Activated CD8-positive, alpha-beta memory T cell treated with anti-CD3 and anti-CD28 coated beads, Interleukin-2, amount 50 U/mL, for 24 hours (primary cell): Measurements from ENCODE around the gene RERE.

ENCODE experiments used
- DNase-seq: peaks from one replicate; pipeline ENCODE4 v3.0.0-alpha.2; 2020; ENCODE audit errors: extremely low read depth

RERE gene

DNA sequence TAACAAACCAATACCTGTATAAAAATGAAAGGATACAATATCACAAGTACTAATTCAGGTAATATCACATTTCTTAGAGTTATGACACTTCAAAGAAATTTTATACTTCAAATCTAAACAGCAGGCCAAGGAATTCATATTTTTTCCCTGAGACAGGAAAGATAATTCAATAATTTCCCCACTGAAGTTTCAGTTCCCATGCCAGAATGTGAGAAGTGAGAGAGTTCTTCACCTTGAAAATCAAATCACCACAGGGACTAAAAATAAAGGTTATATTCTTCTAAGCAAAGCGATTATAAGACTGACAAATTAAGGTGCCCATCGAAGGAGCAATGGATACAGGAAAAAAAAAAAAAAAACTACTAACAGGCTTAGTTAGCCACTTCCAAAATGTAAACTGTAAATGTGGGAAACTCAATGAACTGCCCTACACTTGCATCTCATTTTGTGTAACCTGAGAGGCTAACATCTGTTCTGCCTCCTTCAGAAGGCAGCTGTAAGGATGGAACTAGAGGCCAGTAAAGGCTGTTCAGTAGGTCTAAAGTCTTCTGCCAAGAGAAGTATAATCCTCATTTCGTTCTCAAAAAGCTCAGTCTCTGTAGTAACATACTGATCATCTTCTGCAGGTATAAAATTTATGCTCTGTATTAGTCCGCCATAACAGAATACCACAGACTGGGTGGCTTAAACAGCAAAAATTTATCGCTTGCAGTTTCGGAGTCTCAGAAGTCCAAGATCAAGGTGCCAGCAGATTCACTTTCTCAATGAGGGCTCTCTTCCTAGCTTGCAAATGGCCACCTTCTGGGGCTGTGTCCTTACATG lies 127.8 kb downstream of the RERE start:
- no peak for DNase-seq

DNA sequence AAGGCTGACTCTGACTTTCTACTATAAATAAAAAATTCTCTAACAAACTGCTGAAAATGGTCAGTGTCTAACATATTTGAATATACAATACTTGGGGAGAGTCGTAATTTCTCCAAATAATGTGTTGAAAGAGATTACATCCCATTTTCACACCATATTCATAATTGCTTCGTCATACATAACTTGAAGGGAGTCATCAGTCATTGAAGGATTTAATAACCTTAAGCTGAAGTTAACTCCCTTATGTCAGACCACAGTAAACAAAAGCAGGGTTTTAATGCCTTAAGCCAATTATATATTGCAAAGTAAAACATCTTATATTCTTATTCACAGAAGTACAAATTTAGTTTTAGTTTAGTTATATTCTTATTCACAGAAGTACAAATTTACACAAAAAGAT lies 129.9 kb downstream of the RERE start:
- DNase-seq, result no peak

DNA sequence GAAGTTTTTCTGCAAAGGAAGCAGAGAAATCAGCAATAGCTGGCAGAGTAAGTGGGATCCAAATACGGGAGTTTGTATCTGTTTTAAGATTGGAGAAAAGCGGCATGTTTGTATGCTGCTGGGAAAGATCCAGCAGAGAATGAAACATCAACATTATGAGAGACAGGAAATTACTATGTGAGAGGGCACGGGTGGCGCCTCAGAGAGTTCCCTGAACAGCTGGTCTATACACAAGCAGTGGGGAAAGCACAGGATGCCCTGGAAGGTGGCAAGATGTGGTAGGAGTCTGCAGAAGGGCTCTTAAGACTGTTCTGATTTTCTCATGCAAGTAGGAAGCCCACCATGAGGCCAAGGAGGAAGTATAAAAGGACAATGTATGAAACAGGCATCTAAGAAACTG lies 130.4 kb downstream of the RERE start:
- DNase-seq, result no peak

DNA sequence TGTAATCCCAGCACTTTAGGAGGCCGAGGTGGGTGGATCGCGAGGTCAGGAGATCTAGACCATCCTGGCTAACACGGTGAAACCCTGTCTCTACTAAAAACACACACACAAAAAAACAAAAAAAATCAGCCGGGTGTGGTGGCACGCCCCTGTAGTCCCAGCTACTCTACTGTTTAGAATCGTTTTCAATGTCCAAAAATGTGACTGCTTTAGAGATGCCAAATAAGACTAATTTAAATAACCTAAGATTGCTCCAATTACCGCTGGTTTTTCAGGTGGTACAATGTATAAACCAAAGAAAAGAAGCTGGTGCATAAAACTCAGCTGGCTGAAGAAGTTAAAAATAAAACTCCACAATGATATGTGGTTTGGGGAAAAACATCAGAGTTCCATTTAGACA lies 132.0 kb downstream of the RERE start:
- DNase-seq, result no peak

DNA sequence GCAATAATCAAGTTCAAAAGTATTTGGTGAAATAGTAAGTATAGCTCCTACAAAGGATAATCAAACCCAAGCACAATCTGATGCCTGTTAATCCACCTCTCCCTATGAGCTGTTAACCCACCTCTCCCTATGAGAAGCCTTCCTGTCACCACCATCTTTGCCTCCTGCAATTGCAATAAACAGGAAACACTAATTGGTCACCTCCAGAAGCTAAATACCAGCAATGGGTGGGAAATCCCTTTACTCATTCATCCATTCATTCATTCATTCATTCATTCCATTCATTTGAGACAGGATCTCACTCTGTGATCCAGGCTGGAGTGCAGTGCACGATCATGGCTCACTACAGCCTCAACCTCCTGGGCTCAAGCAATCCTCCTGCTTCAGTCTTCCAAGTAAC lies 132.8 kb downstream of the RERE start:
- DNase-seq, result no peak

DNA sequence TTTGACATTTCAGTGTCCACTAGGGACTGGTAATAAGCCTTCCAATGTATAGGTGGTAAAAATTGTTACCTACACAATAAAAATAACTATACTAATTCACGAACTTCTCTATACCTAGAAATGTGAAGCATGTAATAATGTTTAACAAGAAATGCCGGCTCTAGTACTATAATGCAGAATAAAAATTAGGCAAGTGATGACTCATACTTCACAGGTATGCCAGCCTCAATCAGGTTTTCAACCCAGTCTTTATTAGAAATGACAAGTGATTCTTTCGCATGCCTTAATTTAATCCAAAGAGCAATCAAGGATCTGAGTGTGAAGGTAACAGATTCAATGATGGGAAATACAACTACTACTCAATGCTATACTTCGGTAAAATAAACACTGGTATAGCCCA lies 134.9 kb downstream of the RERE start:
- no peak for DNase-seq

DNA sequence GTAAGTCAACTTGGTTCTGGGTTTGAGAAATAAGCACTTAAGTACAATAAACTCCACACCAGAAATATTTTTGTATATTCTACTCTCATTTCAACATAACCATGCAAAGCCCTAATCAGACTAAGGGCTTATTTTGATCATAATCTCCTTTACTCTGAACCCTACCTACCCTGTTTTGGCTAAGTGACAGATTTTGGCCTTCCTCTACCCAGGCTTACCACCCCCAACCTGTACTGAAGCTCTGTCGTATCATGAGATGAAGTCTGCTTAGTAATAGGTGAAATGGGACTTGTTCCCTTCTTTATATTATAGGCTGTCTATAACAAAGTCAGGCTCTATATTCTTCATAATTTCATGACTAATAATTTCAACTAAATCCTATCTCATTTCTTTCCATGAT lies 135.5 kb downstream of the RERE start:
- no peak for DNase-seq

DNA sequence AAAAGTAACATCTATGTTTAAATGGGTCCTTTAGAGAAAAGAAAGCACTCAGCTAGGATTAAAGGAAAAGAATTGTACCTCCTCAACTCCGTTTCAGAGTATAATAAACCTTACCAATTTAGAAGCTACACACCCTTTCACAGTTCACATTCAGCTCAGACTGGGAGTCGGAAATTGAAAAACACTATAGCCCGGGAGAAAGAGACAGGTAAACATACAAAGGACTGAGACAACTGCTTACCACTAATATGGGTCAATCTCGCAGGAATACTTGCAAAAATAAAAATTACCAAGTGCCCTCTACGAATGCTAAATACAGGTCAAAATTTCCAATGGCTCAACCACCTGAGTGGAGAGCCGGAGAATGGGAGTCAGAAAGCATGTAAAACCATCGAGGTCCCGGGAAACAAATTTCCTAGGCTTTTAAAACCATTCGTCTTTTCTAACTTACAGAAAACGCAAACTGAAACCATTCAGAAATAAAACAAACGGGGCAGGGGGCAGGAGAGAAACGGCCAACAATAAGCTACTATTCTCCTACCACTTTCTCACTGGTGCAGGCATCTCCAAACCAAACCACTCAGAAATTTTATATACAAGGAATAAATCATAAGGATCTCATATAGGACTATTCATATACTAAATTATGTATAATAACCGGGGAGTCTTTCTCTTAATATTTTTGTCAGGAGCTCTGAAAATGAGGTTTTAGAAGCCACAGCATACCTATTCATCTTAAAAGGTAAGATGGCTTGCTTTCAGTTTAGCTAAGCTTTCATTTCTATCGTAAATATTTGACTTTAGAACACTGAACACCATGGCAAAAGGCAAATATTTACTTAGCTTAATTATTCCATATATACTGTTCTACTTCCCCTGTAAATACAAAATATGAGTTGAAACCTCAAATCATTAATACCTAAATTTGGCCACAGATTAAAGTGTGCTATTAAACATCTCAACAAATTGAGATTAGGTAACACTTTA lies 136.5 kb downstream of the RERE start:
- DNase-seq, result no peak

DNA sequence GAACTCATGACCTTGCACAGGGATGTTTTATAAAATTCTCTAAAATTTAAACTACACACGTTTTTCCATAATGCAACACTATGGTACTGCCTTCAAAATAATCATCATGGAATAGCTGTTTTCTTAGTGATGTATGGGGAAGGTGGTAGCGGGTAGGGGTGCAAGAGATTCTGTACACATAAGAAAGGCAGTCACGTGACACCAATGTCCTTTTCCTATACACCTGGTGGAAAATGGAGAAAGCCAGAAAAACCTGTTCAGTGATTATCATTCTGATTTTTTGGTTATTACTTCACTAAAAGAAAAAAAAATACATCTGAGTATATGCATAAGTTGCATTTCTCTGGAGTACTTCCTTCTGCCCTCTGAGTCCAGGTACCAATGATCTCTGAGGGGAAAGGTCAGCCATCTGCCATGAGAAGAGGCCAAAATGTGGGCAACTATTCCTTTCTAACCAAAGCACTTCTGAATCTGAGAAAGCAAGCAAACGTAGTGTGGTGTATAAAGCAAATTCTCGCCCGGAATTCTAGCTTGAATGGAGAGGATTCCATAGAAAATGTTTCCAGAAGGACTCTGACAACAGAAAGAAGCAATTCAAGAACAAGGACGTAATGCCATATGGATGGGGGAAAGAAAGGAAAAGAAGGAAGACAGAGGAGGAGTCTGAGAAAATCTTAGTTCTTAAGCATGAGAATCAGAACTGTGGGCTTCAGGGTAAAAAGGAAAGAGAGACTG lies 137.3 kb downstream of the RERE start:
- no peak for DNase-seq

DNA sequence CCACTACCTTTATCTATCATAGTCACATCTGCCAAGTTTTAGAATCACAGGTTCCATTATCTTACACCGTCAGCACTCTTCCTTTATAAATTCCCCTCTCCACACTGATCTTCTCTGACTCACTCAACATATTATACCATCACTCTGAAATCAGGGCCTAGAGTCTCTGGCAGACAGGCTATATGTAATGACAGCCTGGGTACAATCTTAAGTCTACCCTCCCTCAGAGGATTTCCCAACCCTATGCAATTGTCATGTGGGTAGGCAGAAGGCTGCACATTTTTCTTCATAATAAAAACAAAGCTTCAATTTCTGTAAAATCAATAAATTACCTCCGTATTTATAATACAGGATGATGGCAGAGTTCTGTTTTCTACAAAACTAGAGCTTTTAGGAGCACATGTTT lies 138.0 kb downstream of the RERE start:
- DNase-seq, result no peak

DNA sequence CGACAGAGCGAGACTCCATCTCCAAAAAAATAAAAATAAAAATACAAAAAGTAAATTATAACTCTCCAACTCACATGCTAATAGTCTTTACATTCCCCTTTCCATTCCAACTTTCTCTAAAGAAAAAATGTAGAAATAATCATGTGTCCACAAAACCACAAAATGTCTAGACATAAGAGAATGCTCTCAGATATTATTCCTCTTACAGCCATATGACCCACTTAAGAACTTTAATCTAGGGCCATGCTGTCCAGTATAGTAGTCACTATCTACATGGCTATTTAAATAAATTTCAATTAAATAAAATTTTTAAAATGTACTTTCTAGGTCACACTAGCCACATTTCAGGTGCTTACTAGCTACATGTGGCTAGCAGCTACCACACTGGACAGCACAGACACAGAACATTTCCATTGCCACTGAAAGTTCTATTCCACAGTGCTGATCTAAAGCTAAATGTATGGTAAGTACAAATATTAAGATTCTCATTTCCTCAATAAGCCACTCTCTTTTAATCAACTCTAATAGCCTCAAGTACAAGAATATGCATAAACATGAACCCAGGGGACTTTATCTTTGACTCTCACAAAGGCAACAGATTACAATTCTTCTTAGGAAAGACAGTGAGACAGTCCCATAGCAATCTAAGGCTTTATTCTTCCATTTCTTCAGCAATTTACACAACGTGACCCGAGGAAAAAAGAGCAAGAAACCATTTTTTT lies 138.6 kb downstream of the RERE start:
- DNase-seq, result no peak

DNA sequence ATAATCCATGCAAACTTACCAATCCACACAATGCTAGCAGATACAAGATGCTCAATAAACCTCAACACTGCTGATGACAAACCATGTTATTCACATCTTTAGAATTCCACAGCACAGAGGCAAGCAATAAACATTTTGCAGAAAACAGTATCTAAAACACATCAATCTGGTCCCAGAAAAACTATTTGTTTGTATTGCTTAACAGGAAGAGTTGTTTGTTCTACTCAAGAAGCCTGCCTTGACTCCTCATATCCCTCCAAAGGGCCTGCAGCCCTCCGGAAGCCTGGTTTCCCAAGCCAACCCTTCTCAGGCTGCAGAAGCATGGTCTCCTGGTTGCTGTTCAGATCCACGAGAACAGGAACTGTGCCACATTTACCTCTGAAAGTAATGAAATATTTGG lies 139.7 kb downstream of the RERE start:
- DNase-seq, result no peak

DNA sequence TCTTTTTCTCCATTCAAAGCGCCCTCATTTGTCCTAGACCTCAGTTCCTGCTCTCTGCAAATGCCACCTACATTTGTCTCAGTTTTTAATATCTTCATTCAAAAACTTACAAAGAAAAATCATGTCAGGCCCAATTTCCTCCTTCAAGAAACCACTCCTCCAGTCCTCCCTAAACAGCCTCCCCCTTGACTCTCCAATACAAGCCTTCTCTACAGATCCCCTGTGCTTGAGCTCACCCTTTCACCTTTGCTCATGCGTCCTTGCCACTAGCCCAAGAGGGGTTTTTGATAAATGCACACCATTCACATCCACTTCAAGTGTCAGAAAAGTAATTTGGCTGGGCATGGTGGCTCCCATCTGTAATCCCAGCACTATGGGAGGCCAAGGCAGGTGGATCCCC lies 140.6 kb downstream of the RERE start:
- no peak for DNase-seq

DNA sequence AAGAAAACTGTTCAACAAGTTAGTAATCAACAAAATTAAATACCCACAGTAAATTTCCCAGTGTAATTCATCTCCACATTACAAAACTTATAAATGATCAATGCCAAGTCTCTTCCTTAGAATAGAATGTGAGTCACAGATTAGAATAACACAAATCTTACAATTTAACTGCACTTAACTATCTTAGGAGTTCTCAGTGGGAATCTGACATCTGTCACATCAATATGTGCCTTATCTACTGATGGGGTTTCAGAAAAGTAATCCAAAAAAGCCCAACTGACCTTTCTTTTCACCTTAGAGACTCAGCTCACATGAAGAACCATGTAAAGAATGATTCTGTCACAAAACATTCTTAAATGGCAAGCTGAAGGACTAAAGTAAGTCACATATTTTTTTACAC lies 141.4 kb downstream of the RERE start:
- DNase-seq, result no peak

DNA sequence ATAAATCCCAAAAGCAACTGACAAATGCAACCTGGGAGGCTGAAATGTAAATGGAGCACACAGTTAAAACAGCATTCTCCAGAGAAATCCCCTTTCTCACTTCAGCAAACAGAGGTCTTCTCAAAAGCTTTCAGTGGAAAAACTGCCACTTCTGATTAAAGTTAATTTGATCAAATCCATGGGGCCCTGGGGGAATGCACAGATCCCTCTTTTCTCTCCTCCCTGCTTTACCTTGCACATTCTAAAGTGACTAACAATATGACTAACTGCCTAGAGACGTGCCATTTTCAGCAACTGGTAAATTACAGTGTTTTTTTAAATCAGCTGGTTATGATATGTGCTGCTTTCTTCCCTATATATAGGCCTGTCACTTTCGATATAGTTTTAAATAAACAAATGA lies 142.5 kb downstream of the RERE start:
- no peak for DNase-seq

DNA sequence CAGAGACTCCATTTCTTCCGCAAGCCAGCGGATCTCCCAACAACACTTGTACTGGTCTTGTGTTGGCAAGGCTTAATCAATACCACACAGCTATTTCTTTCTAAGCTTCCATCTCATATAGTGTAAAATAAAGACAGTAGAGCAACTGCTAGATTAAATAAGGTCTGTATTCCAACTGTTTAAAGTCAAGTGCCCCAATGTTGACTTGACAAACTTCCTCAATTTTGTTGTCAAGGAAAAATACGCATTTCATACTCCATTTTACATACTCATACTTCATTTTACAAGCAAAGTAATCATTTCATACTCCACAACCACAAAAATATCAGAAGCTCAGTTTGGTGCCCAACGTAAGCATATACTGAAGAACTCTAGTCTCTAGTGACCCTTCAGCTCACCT lies 143.0 kb downstream of the RERE start:
- DNase-seq, result no peak

DNA sequence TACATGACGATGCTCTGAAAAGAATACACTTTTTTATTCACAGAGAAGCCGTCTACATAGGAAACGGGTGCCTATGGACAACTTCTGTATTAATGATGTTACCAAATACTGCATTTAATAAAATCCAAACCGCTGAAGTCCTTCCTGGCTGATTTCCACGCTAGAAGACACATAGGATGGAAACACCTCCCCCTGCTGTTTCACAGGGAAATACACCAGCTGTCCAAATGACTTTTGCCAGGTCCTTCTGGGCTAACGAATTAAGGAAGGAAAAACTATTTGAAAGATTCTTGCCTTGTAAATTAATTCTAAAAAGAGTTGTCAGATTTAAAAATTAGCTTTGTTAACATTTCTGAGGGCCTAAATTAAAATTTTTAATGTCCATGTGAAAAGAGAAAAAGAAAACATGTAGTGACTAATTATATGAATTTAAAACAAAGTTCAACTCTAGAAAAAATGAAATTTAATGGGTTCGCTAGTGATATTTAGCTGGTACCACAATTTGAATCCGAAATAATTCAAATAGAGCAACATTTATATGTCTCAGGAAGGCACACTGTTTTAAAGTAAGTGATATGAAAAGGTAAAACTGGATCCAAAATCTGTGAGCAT lies 146.0 kb downstream of the RERE start:
- no peak for DNase-seq

DNA sequence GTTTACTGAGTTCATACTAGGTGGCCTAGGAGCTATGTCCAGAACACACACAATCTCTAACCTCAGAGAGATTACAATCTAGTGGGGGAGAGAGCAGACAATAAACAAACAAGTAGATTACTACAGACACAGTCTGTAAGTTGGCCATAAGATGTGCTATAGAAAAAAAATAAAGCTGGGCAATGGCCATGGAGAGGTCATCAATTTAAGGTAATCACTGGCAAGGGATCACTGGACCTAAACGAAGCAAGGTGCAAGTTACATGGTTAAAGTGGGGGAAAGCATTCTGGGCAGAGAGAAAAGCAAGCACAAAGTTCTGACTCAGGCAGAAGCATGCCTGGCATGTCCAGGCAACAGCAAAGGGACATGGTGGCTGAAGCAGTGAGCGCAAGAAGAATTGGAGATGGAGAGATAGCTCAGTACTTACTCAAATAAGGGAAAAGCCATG lies 147.0 kb downstream of the RERE start:
- DNase-seq, result no peak

DNA sequence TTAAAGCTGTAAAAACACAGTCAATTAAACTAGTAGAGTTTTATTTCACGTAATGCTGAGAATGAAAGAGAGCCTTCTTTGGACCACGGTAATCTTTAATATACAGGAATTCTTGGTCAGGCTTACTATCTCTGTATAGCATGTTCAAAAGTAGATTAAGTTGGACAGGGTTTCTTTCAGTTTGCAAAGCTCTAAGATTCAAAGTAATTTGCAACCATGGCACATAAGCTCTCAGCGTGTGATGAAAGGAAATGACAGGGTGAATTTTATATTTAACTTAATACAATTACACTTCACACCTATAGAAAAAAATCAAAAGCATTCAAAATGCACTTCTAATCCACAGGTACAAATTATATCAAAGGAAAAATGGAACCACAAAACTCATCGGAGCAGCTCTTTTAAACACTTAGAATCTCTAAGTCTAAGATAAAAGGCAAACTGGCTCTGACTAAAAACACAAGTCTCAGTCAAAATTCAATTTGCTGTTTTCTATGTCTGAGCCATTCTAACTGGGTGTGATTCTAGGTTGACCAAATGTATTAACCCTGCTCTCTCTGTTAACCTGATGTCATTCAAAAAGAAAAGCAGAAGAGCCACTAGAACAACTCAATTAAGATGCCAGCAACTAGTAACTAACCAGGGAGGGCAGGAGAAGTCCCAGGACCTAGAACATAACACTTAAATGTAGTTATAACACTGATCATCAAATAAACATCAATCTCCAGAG lies 147.7 kb downstream of the RERE start:
- DNase-seq, result no peak

DNA sequence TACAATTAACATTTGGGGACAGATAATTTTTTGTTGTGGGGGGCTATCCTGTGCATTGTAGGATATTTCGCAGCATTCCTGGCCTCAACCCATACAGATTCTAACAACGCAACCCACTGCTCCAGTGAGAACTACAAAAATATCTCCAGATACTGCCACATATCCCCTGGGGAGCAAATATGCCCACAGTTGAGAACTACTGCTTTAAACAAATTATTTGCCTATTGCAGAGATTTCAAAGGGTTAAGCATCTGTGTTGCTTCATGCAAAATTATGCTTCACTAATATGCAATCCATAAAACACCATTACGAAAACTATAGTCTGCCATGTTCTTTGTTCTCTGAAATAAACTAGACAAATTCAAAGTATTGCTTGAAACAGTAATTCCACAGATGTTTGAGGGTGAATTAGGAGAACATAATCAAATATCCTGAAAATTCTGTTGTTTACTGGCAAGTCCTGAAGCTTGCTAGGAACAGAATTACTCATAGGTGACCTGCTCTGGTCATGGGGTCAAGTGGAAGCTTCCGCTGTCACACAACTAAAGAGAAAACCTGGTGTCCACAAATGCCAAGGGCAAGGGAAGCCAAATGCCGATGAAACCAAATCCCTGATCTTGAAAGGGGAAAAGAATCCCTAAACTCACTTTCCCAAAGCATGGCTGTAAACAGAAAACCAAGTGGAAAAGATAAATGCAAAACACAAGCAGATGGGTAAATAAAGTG lies 149.4 kb downstream of the RERE start:
- no peak for DNase-seq
